ENCODE results near the gene DTD1. TPM values are rescaled to one million over a fixed set of nuclear protein-coding genes. Genes with fewer than 3 reads are reported as not detected.

Gene DTD1
- total RNA-seq, 1 donor from 2014 or later, result 61.9 TPM

GRCh38 chr20:18793625-18794427 lies 206.0 kb downstream of the DTD1 start:
- DNase-seq (ENCODE audit: low read depth in 2 of 2), result peak; percentile 86 to 91

- no peak for DNase-seq (ENCODE audit: low read depth in 2 of 2)
These were observed 206.6 kb downstream of the DTD1 start for GRCh38 chr20:18794428-18794787.

GRCh38 chr20:18795366-18795765 lies 207.5 kb downstream of the DTD1 start:
- DNase-seq (ENCODE audit: low read depth in 2 of 2), result no peak

GRCh38 chr20:18796282-18796833 lies 208.5 kb downstream of the DTD1 start:
- DNase-seq (ENCODE audit: low read depth in 2 of 2), result no peak

GRCh38 chr20:18801516-18801915 lies 213.7 kb downstream of the DTD1 start:
- no peak for DNase-seq (ENCODE audit: low read depth in 2 of 2)

- no peak for DNase-seq (ENCODE audit: low read depth in 2 of 2)
These were observed 214.3 kb downstream of the DTD1 start for GRCh38 chr20:18802012-18802634.

- no peak for DNase-seq (ENCODE audit: low read depth in 2 of 2)
These were observed 218.0 kb downstream of the DTD1 start for GRCh38 chr20:18805881-18806280.

- no peak for DNase-seq (ENCODE audit: low read depth in 2 of 2)
These were observed 220.9 kb downstream of the DTD1 start for GRCh38 chr20:18808712-18809111.

GRCh38 chr20:18811186-18811585 lies 223.3 kb downstream of the DTD1 start:
- no peak for DNase-seq (ENCODE audit: low read depth in 2 of 2)

- no peak for DNase-seq (ENCODE audit: low read depth in 2 of 2)
These were observed 224.1 kb downstream of the DTD1 start for GRCh38 chr20:18811904-18812303.

- no peak for DNase-seq (ENCODE audit: low read depth in 2 of 2)
These were observed 225.6 kb downstream of the DTD1 start, which contains the start of gene SCP2D1 for GRCh38 chr20:18813483-18813882. Gene SCP2D1 (plus strand): TSS chr20:18813783. CDS start chr20:18813816, 33 bp downstream.

- no peak for DNase-seq (ENCODE audit: low read depth in 2 of 2)
These were observed 227.5 kb downstream of the DTD1 start for GRCh38 chr20:18815194-18815942.

Other genes starting within 250 kb of the DTD1 start
- 0.26 and 0.38 TPM in 2 replicates for gene DZANK1, start 121.0 kb upstream of the DTD1 start, total RNA-seq
- gene POLR3F, start 120.7 kb upstream of the DTD1 start, total RNA-seq, result 12.5 and 15.7 TPM in 2 replicates
- gene RBBP9, start 90.8 kb upstream of the DTD1 start, total RNA-seq, result 9.6 and 10.4 TPM in 2 replicates
- 33.5 and 39.4 TPM in 2 replicates for gene SEC23B, start 80.1 kb upstream of the DTD1 start, total RNA-seq
- gene SMIM26, start 20.6 kb upstream of the DTD1 start, total RNA-seq, result 47.4 and 75.5 TPM in 2 replicates
- not detected in 2 replicates for gene SCP2D1, start 225.7 kb downstream of the DTD1 start, total RNA-seq